Measurements from ENCODE around the gene ZNF280B. TPM values are rescaled to one million over a fixed set of nuclear protein-coding genes. Genes with fewer than 3 reads are reported as not detected.

ZNF280B gene
- polyA plus RNA-seq, 1 of the 3 experiments (the other 2 are of a cell fraction): 0.82 TPM

DNA sequence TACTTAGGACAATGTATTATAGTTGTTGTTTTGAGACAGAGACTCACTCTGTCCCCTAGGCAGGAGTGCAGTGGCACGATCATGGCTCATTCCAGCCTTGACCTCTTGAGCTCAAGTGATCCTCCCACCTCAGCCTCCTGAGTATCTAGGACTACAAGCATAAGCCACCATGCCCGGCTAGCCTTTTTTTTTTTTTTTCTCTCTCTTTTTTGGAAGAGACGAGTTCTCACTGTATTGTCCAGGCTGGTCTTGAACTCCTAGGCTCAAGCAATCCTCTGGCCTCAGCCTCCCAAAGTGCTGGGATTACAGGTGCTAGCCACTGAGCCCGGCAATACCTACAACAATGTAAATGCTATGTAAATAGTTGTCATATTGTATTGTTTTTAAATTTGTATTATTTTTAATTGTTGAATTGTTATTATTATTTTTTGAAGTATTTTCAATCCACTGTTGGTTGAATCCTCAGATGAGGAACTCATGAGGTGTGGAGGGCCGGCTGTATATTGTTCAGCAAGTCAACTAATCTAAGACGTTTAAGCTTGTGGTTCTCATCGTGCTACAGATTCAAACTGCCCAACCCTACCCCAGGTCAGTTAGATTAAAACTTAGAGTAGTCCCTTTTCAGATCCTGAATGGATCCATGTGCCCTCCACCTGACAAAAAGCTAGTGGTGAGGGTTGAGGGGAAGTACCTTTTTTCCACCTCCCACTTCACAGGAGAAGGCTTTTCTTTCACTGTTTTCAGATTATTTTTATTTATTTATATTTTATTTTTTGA lies 23.4 kb upstream of the ZNF280B start (continued):
- TF ChIP-seq, protein P1, sequence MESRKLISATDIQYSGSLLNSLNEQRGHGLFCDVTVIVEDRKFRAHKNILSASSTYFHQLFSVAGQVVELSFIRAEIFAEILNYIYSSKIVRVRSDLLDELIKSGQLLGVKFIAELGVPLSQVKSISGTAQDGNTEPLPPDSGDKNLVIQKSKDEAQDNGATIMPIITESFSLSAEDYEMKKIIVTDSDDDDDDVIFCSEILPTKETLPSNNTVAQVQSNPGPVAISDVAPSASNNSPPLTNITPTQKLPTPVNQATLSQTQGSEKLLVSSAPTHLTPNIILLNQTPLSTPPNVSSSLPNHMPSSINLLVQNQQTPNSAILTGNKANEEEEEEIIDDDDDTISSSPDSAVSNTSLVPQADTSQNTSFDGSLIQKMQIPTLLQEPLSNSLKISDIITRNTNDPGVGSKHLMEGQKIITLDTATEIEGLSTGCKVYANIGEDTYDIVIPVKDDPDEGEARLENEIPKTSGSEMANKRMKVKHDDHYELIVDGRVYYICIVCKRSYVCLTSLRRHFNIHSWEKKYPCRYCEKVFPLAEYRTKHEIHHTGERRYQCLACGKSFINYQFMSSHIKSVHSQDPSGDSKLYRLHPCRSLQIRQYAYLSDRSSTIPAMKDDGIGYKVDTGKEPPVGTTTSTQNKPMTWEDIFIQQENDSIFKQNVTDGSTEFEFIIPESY (IDR thresholded peaks at IDR 0.05; ENCODE audit: borderline replicate concordance, low read depth): no peak
- TF ChIP-seq, protein P2, sequence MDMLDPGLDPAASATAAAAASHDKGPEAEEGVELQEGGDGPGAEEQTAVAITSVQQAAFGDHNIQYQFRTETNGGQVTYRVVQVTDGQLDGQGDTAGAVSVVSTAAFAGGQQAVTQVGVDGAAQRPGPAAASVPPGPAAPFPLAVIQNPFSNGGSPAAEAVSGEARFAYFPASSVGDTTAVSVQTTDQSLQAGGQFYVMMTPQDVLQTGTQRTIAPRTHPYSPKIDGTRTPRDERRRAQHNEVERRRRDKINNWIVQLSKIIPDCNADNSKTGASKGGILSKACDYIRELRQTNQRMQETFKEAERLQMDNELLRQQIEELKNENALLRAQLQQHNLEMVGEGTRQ (IDR thresholded peaks at IDR 0.05; ENCODE audit: borderline replicate concordance, low read depth, low read length): no peak

DNA sequence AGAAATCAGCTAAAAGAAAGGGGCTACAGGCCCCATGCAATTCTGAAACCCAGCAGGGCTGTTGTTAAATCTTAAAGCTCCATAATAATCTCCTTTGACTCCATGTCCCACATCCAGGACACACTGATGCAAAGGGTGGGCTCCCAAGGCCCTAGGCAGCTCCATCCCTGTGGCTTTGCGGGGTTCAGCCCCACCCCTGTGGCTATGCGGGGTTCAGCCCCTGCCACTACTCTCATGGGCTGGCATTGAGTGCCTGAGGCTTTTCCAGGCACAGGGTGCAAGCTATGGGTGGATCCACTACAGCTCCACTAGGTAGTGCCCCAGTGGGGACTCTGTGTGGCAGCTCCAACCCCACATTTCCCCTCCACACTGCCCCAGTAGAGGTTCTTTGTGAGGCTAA lies 20.2 kb upstream of the ZNF280B start:
- CTCF ChIA-PET: interaction anchor here (0.7 to 1.2 kb wide), 4 partner anchors 20 to 225 kb away, joined by 3 to 4 read pairs (median 3); partner anchors contain the start of gene PRAME
- H3K36me3 ChIP-seq (replicated peaks in 1 of 2; ENCODE audit: control insufficient read depth in 1 of 2, insufficient read depth in 2 of 2, low read length in 1 of 2): no peaks in the 10 kb centered on the region
- 66% methylated on average over 2 of the region's 2 CpGs for WGBS (ENCODE audit: low lambda C conversion rate)

More for the DNA sequence above, 20.2 kb upstream of the ZNF280B start:
- Histone ChIP-seq H3K4me3 (ENCODE audit: low read depth in 2 of 2, low read length in 1 of 2) (no peak overlapping the region), H4K20me1 (ENCODE audit: insufficient read depth) (no peaks in the 10 kb centered on the region), H3K79me2 (ENCODE audit: insufficient read depth) (no peaks in the 10 kb centered on the region), H3K9me3 (no peaks in the 10 kb centered on the region), H3K4me1 (ENCODE audit: control insufficient read depth in 1 of 2, insufficient read depth in 2 of 2, low read depth in 1 of 2, low read length in 1 of 2) (no peaks in the 10 kb centered on the region), H3K9ac (no peak overlapping the region), H2AFZ (ENCODE audit: low read depth) (no peak overlapping the region), H3K27ac (ENCODE audit: low read depth in 2 of 2, low read length in 1 of 2) (no peak overlapping the region), H3K4me2 (no peak overlapping the region), H3K27me3 (ENCODE audit: insufficient read depth) (peaks cover 7% of the 10 kb centered on the region), H3F3A (replicated peaks; ENCODE audit: insufficient read depth) (no peaks in the 10 kb centered on the region), H3K9me2 (no peaks in the 10 kb centered on the region)
- POLR2A ChIA-PET: no interaction called here
- TF ChIP-seq SIN3A (IDR thresholded peaks at IDR 0.05; ENCODE audit: borderline replicate concordance, low read depth, low read length): no peak
- TF ChIP-seq, protein P3, sequence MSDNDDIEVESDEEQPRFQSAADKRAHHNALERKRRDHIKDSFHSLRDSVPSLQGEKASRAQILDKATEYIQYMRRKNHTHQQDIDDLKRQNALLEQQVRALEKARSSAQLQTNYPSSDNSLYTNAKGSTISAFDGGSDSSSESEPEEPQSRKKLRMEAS (IDR thresholded peaks at IDR 0.05; ENCODE audit: low read depth): no peak
- TF ChIP-seq SMC3 (IDR thresholded peaks at IDR 0.05; ENCODE audit: low read depth, low read length): no peak
- TF ChIP-seq RCOR1 (IDR thresholded peaks at IDR 0.05; ENCODE audit: low read length): no peak
- no peak for TF ChIP-seq TAF1 (IDR thresholded peaks at IDR 0.05; ENCODE audit: borderline replicate concordance, low read depth, low read length)
- TF ChIP-seq, protein P4, sequence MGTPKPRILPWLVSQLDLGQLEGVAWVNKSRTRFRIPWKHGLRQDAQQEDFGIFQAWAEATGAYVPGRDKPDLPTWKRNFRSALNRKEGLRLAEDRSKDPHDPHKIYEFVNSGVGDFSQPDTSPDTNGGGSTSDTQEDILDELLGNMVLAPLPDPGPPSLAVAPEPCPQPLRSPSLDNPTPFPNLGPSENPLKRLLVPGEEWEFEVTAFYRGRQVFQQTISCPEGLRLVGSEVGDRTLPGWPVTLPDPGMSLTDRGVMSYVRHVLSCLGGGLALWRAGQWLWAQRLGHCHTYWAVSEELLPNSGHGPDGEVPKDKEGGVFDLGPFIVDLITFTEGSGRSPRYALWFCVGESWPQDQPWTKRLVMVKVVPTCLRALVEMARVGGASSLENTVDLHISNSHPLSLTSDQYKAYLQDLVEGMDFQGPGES (IDR thresholded peaks at IDR 0.05; ENCODE audit: low read depth, low read length): no peak
- no peak for TF ChIP-seq FOXM1 (IDR thresholded peaks at IDR 0.05; ENCODE audit: low read depth)
- TF ChIP-seq, protein P5, sequence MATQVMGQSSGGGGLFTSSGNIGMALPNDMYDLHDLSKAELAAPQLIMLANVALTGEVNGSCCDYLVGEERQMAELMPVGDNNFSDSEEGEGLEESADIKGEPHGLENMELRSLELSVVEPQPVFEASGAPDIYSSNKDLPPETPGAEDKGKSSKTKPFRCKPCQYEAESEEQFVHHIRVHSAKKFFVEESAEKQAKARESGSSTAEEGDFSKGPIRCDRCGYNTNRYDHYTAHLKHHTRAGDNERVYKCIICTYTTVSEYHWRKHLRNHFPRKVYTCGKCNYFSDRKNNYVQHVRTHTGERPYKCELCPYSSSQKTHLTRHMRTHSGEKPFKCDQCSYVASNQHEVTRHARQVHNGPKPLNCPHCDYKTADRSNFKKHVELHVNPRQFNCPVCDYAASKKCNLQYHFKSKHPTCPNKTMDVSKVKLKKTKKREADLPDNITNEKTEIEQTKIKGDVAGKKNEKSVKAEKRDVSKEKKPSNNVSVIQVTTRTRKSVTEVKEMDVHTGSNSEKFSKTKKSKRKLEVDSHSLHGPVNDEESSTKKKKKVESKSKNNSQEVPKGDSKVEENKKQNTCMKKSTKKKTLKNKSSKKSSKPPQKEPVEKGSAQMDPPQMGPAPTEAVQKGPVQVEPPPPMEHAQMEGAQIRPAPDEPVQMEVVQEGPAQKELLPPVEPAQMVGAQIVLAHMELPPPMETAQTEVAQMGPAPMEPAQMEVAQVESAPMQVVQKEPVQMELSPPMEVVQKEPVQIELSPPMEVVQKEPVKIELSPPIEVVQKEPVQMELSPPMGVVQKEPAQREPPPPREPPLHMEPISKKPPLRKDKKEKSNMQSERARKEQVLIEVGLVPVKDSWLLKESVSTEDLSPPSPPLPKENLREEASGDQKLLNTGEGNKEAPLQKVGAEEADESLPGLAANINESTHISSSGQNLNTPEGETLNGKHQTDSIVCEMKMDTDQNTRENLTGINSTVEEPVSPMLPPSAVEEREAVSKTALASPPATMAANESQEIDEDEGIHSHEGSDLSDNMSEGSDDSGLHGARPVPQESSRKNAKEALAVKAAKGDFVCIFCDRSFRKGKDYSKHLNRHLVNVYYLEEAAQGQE (IDR thresholded peaks at IDR 0.05; ENCODE audit: low read depth, low read length): no peak
- TF ChIP-seq, protein P6, sequence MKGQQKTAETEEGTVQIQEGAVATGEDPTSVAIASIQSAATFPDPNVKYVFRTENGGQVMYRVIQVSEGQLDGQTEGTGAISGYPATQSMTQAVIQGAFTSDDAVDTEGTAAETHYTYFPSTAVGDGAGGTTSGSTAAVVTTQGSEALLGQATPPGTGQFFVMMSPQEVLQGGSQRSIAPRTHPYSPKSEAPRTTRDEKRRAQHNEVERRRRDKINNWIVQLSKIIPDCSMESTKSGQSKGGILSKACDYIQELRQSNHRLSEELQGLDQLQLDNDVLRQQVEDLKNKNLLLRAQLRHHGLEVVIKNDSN (IDR thresholded peaks at IDR 0.05; ENCODE audit: borderline replicate concordance, low read depth): no peak
- TF ChIP-seq, protein P1 (IDR thresholded peaks at IDR 0.05; ENCODE audit: borderline replicate concordance, low read depth): no peak
- TF ChIP-seq, protein P7, sequence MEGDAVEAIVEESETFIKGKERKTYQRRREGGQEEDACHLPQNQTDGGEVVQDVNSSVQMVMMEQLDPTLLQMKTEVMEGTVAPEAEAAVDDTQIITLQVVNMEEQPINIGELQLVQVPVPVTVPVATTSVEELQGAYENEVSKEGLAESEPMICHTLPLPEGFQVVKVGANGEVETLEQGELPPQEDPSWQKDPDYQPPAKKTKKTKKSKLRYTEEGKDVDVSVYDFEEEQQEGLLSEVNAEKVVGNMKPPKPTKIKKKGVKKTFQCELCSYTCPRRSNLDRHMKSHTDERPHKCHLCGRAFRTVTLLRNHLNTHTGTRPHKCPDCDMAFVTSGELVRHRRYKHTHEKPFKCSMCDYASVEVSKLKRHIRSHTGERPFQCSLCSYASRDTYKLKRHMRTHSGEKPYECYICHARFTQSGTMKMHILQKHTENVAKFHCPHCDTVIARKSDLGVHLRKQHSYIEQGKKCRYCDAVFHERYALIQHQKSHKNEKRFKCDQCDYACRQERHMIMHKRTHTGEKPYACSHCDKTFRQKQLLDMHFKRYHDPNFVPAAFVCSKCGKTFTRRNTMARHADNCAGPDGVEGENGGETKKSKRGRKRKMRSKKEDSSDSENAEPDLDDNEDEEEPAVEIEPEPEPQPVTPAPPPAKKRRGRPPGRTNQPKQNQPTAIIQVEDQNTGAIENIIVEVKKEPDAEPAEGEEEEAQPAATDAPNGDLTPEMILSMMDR (IDR thresholded peaks at IDR 0.05): no peak
- TF ChIP-seq RFX5 (IDR thresholded peaks at IDR 0.05; ENCODE audit: low read length): no peak
- DNase-seq: no peak

All from SK-N-SH (cell line).